Lower lobe of right lung (tissue), 2 donors: Measurements from ENCODE around the gene SEMA5A. TPM values are rescaled to one million over a fixed set of nuclear protein-coding genes. Genes with fewer than 3 reads are reported as not detected.

Experiments used
- ATAC-seq, 2 donors: fragments of 200-7000 bp; cut with Tn5 transposase; one replicate each; pipeline ENCODE4 v1.9.1; 2020 to 2022; ENCODE audit warnings: mild to moderate bottlenecking in 2 of 2, moderate library complexity in 2 of 2
- DNase-seq: peaks from one replicate; pipeline ENCODE4 v3.0.0-alpha.2; 2020
- H3K27ac ChIP-seq: fragments of 200-600 bp; one replicate; pipeline ENCODE4 v1.8.0; 2022
- H3K27me3 ChIP-seq: fragments of 200-600 bp; one replicate; pipeline ENCODE4 v1.8.0; 2022; ENCODE audit warnings: low read depth
- H3K36me3 ChIP-seq: fragments of 200-600 bp; one replicate; pipeline ENCODE4 v1.8.0; 2022; ENCODE audit warnings: mild to moderate bottlenecking
- H3K4me1 ChIP-seq: fragments of 200-600 bp; one replicate; pipeline ENCODE4 v1.8.0; 2022
- H3K4me3 ChIP-seq: fragments of 200-600 bp; one replicate; pipeline ENCODE4 v1.8.0; 2022; ENCODE audit warnings: mild to moderate bottlenecking
- H3K9me3 ChIP-seq: fragments of 200-600 bp; one replicate; pipeline ENCODE4 v1.8.0; 2022
- intact Hi-C: fragments of 100-400 bp; cut with DNase I; formaldehyde crosslinking; loops from one replicate; pipeline ENCODE4 v1.11.0; 2022
- total RNA-seq: library from RNA; stranded (reverse); fragmentation: NEBNext Ultra II Directional; extraction: Animal tissue kit (Norgen Biotek cat#: 25700); gene quantifications from one replicate; pipeline ENCODE4 v1.2.1, GENCODE V29; 2021
- TF ChIP-seq, protein P1 (sequence below): fragments of 200-600 bp; IDR thresholded peaks from one replicate; pipeline ENCODE4 v1.8.0; 2022; ENCODE audit warnings: antibody characterized with exemption, mild to moderate bottlenecking
- donor health status: DM: no; HTN: yes; CAD: no; lungs with severe emphysema.

Gene SEMA5A
- total RNA-seq, 1 donor from 2014 or later, result 29.3 TPM

DNA sequence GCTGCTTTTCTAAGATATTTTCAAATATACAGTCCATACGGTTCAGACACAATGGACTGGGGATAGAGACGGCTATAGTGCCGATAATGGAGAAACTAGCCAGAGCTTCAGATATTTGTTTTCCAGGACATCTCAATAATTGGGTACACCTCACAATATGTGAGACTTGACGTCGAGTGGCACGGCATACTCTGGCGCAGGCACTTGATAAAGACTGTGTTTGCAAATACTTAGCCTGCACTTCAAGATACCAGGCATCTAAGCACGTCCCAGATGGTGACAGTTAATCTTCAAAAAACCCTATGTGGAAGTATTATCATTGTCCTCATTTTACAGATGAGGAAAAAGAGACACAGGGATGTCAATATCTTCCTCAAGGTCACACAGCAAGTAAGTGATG lies 48.5 kb downstream of the SEMA5A start:
- ATAC-seq, result peak; percentile 54 to 81
- H3K36me3 ChIP-seq, result no peaks in the 10 kb centered on the region
- H3K4me1 ChIP-seq, result no peaks in the 10 kb centered on the region
- H3K27me3 ChIP-seq, result no peaks in the 10 kb centered on the region
- intact Hi-C loops, result no loop called here
- DNase-seq, result no peak
- TF ChIP-seq, protein P1, sequence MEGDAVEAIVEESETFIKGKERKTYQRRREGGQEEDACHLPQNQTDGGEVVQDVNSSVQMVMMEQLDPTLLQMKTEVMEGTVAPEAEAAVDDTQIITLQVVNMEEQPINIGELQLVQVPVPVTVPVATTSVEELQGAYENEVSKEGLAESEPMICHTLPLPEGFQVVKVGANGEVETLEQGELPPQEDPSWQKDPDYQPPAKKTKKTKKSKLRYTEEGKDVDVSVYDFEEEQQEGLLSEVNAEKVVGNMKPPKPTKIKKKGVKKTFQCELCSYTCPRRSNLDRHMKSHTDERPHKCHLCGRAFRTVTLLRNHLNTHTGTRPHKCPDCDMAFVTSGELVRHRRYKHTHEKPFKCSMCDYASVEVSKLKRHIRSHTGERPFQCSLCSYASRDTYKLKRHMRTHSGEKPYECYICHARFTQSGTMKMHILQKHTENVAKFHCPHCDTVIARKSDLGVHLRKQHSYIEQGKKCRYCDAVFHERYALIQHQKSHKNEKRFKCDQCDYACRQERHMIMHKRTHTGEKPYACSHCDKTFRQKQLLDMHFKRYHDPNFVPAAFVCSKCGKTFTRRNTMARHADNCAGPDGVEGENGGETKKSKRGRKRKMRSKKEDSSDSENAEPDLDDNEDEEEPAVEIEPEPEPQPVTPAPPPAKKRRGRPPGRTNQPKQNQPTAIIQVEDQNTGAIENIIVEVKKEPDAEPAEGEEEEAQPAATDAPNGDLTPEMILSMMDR, result no peak
- H3K9me3 ChIP-seq, result no peaks in the 10 kb centered on the region
- no peak overlapping the region for H3K27ac ChIP-seq
- H3K4me3 ChIP-seq, result no peak overlapping the region

DNA sequence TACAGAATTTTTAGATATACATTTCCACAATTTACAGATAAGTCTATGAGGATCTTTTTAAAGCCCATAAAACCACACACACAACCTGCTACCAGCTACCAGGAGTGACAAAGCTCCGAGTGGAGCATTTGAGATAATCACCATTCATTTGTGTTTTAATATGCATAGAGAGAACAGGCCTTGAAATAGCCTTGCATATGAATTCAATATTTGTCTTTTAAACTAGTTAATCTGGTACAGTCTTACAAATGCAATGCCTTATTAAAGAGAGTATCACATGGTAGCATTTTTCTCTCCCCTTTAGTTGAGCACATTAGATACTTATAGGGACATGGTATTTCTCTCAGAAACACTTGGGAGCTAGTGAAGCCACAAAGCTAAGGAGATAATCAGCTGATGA lies 49.1 kb downstream of the SEMA5A start:
- Histone ChIP-seq H3K27me3 (no peaks in the 10 kb centered on the region), H3K27ac (no peak overlapping the region), H3K36me3 (no peaks in the 10 kb centered on the region), H3K4me1 (no peaks in the 10 kb centered on the region), H3K4me3 (no peak overlapping the region), H3K9me3 (no peaks in the 10 kb centered on the region)
- TF ChIP-seq, protein P1, result no peak
- DNase-seq, result no peak
- intact Hi-C loops, result no loop called here
- no peak for ATAC-seq

DNA sequence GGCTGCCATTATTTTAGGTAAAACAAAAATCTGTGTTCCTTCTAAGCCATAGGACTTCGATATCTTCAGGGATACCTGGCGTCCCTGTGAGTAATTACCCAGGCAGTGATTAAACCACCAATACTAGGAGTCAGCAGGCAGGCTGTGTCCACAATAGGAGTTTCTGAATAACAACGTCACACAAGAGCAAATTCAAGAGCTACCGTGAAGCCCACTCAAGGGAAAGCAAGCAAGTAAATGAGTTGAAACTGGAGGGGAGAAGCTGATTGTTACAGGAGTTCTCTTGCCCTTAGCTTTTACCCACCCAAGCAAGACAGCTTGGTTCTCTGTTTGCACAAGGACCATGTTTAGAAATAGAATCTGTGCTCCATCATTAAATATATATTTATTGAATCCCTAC lies 50.8 kb downstream of the SEMA5A start:
- Histone ChIP-seq H3K4me3 (no peak overlapping the region), H3K27me3 (no peaks in the 10 kb centered on the region), H3K27ac (no peak overlapping the region), H3K9me3 (no peaks in the 10 kb centered on the region), H3K4me1 (no peaks in the 10 kb centered on the region), H3K36me3 (no peaks in the 10 kb centered on the region)
- no peak for ATAC-seq
- TF ChIP-seq, protein P1, result no peak
- intact Hi-C loops, result no loop called here
- no peak for DNase-seq

DNA sequence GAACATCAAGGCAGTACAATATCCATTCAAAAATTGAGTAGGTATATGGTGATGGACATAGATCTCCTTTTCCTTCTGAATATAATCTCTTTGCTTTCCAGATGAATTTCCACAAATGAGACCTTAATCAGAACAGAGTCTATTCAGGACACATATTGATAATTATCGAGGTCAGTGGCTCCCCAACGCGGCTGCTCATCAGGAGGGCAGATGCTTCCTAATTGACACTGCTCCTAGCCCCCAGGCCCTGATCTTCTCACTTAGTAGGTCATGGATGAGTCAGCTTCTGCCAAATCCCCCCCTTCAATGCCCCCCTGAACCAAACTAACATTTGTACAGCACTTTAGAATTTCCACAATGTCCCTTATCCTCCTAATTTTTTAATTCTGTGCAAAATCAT lies 51.6 kb downstream of the SEMA5A start:
- Histone ChIP-seq H3K27ac (no peak overlapping the region), H3K27me3 (no peaks in the 10 kb centered on the region), H3K4me3 (no peak overlapping the region), H3K4me1 (no peaks in the 10 kb centered on the region), H3K36me3 (no peaks in the 10 kb centered on the region), H3K9me3 (no peaks in the 10 kb centered on the region)
- TF ChIP-seq, protein P1, result no peak
- no peak for ATAC-seq
- DNase-seq, result no peak
- intact Hi-C loops, result no loop called here

DNA sequence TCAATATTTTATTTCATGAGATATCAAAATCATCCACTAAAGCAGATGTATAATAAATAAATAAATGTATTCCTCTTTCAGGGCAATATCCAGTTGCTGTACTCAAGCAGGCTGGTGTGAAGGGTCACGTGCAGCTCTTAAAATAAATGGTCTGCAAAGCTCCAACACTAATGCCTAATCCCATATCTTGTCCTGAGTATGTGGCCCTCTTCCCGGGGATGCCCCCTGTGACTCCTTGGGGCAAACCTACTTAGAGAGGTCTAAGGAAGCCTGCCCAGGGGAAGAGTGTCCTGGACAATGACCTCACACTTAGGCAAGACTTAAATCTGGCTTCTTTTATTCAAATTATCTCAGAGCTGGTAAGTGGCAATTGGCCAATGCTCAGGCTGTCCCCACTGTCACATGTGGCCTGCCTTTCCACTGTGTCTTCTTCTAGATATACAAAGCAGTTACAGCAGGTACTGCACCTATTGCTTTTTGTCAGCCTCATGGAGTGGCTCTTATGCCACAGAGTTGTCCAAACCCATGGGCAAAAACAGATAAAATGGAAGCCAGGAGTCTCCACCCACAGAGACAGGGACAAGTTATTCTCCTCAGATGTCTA lies 55.3 kb downstream of the SEMA5A start:
- no peaks in the 10 kb centered on the region for H3K36me3 ChIP-seq
- H3K27me3 ChIP-seq, result no peaks in the 10 kb centered on the region
- DNase-seq (no peak), ATAC-seq (no peak)
- no peak overlapping the region for H3K4me3 ChIP-seq
- no peaks in the 10 kb centered on the region for H3K9me3 ChIP-seq
- intact Hi-C loops, result no loop called here
- TF ChIP-seq, protein P1, result no peak
- H3K4me1 ChIP-seq, result no peaks in the 10 kb centered on the region
- no peak overlapping the region for H3K27ac ChIP-seq
